GM19324 (cell line): Measurements from ENCODE around the gene AMER3.

Source experiments
- ATAC-seq: cut with Tn5 transposase; IDR thresholded peaks from one replicate; pipeline ENCODE4 v1.9.1; 2021; ENCODE audit warnings: mild to moderate bottlenecking, moderate library complexity; ENCODE audit not compliant: unreplicated experiment, low FRiP score

AMER3 gene

GRCh38 chr2:130754811-130755210, 529 bp upstream of the AMER3 start:
- ATAC-seq = no peak

GRCh38 chr2:130756053-130756873, 923 bp downstream of the AMER3 start:
- no peak for ATAC-seq

DNA sequence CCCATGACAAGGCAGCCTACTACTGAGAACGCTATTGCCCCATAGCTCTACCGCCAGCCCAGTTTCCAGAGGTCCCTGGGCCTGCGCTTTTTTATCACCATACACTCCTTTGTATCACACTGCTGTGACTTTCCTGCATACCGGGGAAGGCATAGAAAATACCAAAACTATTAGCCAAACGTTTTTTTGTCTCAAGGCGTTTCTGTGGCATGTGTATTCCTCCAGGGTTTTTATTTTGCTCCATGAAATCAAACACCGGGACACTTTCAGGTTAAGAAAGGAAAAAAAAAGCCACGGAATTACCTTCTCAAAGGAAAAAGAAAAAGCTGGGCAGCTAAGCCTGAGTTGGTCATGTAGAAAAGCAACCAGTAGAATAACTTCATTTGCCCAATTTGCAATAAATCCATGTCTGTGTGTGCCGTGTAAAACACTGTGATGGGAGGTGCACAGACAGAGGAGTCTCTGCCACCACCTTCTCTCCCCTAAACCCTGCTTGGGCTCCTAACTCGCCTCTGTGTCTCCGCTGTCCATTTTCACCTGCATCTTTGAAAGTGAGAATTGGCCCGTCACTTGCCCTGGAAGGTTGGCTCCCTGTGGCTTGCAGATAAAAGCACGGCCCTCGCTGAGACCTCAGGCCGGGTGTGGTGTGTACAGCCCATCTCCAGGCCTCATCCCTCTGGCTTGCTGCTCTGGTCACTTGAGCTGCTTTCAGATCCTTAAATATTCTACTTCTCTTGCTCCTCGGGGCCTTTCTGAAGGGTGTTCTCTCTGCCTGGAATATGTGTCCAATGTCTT, 1.7 kb downstream of the AMER3 start:
- no peak for ATAC-seq

DNA sequence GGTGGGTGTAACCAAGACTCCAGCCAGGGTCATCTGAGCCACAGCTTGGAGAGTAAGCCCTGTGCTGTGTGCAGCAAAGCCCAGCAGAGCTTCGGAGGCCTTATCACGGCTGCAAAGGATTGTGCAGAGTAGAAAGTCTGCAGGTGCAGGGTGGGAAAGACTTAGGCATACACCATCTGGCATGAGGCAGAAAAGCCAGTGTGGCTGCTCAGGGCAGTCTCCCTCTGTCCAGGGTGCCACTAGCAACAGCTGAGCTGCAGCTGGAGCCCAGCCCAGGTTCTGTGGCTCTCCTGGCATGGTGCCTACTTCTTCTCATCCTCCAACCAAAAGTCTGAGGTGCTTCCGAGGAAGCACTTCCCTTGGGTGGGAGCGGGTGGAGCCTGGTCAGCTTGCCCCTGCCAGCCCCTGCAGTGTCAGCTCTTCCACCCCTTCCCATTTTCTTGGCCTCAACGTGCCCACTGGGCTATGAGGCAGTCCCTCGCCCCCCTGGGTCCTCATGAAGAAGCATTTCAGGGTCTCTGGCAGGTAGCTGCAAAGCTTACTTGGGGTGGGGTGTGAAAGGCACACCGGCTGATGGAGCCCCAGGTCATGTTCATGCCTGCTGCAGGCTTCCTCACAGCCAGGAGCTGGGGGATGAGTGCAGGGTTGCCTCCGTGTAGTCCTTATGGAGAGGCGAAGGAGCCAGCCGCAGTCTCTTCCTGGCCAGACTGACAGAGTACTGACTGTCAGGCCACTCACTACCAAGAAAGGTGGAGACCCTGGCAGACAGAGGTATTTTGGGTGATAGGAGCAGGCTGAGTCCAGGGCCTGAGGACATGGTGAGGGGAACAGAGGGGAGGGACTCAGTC, 4.8 kb downstream of the AMER3 start:
- no peak for ATAC-seq

- no peak for ATAC-seq
These were observed 5.7 kb downstream of the AMER3 start for GRCh38 chr2:130760754-130761751.

DNA sequence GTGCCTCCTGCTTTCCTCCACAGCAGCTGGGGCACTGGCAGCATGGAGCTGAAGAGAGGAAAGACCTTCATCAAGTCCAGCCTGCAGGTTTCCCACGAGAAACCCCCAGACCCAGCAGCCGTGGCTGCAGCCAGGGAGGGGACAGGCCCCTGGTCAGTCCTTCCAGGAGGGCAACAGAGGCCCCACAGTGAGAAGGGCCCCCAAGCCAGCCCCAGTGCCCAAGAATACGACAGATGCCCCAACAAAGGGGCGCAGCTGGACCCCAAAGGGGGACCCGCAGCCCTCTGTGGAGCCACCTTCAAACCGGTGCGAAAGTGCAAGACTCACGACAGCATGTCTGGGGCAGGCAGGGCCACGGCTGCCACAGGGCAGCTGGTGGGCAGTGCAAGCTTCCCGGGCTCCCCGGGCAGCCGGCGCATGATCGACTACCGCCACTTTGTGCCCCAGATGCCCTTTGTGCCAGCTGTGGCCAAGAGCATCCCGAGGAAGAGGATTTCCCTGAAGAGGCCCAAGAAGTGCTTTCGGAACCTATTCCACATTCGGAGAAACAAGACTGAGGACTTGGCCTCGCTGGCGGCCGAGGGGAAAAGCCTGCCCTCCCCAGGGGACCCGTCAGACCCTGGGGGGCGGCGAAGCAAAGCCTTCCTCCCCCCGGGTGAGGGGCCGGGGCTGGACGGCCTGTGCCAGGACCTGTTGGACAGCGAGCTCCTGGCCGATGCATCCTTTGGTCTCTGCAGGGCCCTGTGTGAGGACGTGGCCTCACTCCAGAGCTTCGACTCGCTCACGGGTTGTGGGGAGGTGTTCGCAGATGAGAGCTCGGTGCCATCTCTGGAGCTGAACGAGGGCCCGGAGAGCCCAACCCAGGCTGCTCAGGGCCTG, 6.9 kb downstream of the AMER3 start:
- ATAC-seq = no peak

DNA sequence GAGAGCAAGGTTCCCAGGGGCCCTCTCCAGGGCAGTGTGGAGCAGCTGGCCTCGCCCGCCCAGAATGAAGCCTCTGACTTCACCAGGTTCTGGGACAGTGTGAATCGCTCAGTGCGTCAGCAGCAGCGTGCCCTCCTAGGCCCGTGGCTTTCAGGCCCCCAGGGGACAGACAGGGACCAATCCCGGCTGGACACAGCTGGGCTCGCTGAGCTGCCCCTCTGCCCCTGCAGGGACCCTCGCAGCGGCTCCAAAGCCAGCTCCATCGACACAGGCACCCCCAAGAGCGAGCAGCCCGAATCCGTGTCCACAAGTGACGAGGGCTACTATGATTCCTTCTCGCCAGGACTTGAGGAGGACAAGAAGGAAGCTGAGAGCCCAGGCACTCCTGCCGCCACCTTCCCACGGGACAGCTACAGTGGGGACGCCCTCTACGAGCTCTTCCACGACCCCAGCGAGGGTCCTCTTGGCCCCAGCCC, 7.6 kb downstream of the AMER3 start:
- no peak for ATAC-seq

DNA sequence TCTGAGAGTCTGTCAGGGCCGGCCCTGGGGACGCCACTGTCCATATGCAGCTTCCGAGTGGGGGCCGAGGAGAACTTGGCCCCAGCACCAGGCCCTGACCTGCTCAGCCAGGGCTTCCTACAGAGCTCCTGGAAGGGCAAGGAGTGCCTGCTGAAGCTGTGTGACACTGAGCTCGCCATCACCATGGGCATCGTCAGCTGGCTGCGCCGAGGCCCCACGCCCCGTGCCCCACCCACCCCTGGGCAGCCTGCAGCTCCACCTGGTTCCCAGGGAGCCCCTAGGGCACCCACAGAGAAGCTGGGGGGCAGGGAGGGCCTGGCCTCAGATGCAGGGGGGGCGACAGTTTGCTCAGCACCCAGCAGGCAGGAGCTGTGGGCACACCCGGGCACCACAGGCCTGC, 8.1 kb downstream of the AMER3 start:
- no peak for ATAC-seq

DNA sequence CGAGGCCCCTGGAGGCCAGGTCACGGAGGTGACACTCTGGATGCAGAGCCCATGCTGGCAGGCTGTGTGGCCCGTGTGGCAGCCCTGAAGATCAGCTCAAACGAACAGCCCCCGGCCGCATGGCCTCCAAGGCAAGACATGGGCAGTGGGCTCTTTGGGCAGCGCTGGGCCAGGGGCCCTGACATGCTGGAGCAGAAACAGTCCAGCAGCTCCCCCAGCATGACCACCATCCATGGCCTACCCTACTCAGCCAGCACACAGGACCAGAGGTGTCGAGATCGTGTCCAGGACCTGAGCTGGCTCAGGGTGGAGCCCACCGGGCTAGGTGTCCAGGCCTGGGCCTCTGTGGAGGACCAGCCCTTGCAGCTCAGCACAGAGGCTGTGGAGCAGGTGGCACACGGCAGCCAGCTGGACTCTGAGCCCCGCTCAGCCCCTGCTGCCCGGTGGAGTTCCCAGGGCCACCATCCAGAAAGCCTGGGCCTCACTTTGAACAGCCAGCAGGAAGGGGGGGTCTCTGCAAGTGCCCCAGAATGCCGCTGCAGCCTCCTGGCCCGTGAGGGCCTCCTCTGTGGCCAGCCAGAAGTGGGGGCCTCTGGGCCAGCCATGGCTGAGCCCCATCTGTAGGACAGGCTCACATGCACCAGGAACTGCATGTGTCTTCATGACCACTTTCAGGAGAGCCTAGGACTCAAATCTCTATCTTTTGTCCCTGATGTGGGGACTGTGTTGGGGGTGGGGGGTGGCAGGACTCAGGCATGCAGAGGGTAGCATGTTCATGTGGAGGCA, 8.9 kb downstream of the AMER3 start:
- no peak for ATAC-seq

DNA sequence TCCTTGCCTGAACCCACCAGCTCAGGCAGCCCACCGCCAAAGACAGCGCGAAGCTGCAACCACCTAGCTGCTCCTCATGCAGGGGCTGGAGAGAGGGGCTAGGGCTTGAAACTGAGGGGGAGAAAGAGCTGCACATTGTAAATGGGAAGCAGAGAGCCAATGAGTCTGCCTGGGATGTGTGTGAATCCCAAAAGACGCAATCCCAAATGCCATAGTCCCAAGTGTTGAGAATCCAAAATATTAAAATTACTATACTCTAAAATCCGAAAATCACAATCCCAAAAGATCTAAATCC, 9.4 kb downstream of the AMER3 start:
- ATAC-seq = no peak

DNA sequence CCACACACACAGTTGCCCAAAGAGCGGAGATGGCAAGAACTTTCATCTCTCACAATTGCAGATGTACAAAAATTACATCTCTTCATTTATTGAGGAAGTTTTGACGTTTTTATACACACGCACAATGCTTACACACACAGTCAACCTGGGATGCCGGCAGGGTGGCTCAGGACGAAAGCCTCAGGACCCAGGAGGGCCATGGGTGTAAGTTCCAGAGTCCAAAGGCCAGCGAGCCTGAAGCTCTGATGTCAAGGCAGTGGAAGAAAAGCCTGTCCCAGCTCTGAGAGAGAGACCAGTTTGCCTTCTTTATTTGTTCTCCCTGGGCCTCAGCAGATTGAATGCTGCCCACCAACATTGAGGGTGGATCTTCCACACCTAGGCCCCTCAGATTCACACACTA, 10.1 kb downstream of the AMER3 start:
- ATAC-seq = no peak

GRCh38 chr2:130766037-130766436, 10.7 kb downstream of the AMER3 start:
- ATAC-seq = no peak

DNA sequence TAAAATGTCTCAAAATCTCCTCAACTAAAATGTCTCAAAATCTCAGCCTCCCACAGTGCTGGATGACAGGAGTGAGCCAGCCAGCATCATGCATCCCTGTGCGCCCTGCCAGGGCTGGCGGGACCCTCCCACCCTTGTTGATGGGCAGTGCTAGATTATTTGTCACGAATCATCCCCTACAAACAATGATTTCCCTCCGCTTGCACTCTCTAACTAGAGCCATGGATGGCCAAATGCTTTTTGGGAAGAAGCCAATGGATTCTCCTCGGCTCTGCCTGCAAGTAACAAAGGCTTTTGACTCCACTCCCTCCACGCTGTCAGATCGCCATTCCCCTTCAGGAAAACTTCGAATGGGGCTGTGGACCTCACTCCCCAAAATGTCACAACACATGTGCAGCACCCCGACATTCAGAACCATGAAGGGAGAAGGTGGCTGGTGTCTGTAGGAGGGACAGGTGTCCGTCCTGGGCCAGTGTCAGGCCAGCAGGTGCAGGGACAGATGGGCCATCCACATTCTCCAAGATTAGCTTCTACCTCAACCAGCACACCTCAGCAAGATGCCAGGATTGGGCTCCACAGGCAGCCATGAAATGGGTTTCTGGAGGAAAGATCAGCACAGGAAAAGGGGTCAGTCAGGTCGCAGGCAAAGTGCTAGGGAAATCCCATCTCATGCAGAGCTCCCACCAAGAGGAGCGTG, 11.5 kb downstream of the AMER3 start:
- no peak for ATAC-seq

DNA sequence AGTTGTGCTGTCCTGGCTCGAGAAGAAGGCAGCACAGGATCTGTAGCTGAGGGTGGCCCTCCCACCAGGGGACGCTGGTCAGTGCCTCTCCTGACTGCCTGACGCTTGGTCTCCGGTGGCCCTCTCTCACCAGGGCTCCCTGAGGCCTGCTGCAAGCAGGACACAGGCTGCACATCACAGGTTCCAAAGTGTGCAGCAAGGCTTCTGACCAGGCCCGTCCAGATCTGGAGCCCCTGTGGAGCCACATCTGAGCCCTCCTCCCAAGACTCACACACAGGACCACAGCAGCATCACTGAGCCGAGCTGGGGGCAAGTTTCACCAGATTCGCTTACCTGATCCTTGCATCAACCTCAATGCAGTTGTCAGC, 12.1 kb downstream of the AMER3 start:
- no peak for ATAC-seq

GRCh38 chr2:130768191-130768855, 13.0 kb downstream of the AMER3 start:
- no peak for ATAC-seq

DNA sequence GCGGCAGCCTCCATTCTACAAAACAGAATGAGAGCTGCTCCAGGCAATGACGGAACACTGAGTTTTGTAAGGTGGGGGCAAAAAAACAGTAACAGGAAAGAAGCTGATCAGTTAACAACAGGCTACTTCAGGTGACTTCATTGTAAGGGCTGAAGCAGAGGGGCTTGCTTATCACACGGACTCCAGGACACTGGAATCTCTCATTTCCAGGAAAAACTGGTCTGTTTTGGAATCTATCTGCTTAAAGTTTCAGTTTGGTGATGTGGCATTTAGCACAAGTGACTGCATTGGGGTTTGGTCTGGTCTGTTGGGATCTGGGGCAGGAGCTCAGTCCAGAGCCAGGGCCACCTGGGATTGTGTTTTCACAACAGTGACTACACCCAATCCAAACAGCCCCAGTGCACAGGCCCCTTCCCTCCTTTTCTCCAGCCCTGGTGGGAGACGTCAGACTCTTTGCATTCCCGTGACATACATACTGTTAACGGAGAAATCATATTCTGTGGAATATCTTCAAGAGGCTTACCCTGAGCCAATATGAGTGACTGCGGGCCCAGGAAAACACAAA, 14.1 kb downstream of the AMER3 start:
- no peak for ATAC-seq

DNA sequence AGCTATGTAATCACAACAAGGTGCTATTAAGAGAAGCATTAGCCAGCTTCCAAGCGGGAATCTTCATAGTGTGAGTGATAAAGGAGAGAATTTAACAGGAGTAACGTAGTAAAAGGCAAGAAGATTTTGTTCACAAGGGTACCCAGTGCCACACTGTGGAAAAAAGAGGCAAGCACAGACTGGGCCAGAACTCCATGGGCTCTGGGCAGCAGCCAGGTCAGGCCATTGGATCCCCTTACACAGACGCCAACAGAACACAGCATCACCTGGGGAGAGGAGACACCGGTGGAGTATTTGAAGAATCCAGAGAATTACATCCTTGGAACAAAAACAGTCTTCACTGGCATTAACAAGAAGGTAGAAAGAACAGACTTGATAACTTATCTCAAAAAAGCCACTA, 21.2 kb downstream of the AMER3 start:
- no peak for ATAC-seq
